HG03103 (cell line): Measurements from ENCODE around the gene FNDC3A.

Source experiments
- ATAC-seq: cut with Tn5 transposase; IDR thresholded peaks from one replicate; pipeline ENCODE4 v1.9.1; 2021; ENCODE audit warnings: low read depth; ENCODE audit not compliant: unreplicated experiment

The FNDC3A gene

GRCh38 chr13:48975856-48976575 lies at the start of gene FNDC3A:
Gene FNDC3A, plus strand, starts transcription at chr13:48975912. Its CDS starts 30,279 bp downstream, at chr13:49006191.
- ATAC-seq, result peak; percentile 53

GRCh38 chr13:48928757-48929430 lies 46.8 kb upstream of the FNDC3A start:
- ATAC-seq, result no peak

- ATAC-seq, result no peak
These were observed 44.8 kb upstream of the FNDC3A start for GRCh38 chr13:48930918-48931317.

- no peak for ATAC-seq
These were observed 37.3 kb upstream of the FNDC3A start for GRCh38 chr13:48938308-48938943.

GRCh38 chr13:48939728-48940127 lies 36.0 kb upstream of the FNDC3A start:
- ATAC-seq, result no peak

- ATAC-seq, result no peak
These were observed 33.6 kb upstream of the FNDC3A start for GRCh38 chr13:48942131-48942530.

GRCh38 chr13:48944221-48944620 lies 31.5 kb upstream of the FNDC3A start:
- no peak for ATAC-seq

- ATAC-seq, result no peak
These were observed 30.1 kb upstream of the FNDC3A start for GRCh38 chr13:48945626-48946025.

GRCh38 chr13:48946163-48946562 lies 29.5 kb upstream of the FNDC3A start:
- ATAC-seq, result no peak

GRCh38 chr13:48949566-48950500 lies 25.9 kb upstream of the FNDC3A start:
- ATAC-seq, result no peak

GRCh38 chr13:48950501-48950875 lies 25.2 kb upstream of the FNDC3A start:
- ATAC-seq, result no peak

- no peak for ATAC-seq
These were observed 21.6 kb upstream of the FNDC3A start for GRCh38 chr13:48954081-48954480.

- ATAC-seq, result no peak
These were observed 20.2 kb upstream of the FNDC3A start for GRCh38 chr13:48955536-48955935.

- ATAC-seq, result no peak
These were observed 14.3 kb upstream of the FNDC3A start for GRCh38 chr13:48961379-48961778.

GRCh38 chr13:48962281-48962680 lies 13.4 kb upstream of the FNDC3A start:
- ATAC-seq, result no peak

- ATAC-seq, result no peak
These were observed 10.0 kb upstream of the FNDC3A start for GRCh38 chr13:48965736-48966135.

- ATAC-seq, result no peak
These were observed 6.0 kb upstream of the FNDC3A start for GRCh38 chr13:48969685-48970084.

GRCh38 chr13:48973845-48974431 lies 1.8 kb upstream of the FNDC3A start:
- no peak for ATAC-seq

- ATAC-seq, result peak; percentile 8
These were observed 434 bp upstream of the FNDC3A start for GRCh38 chr13:48975101-48975855.
